Measurements from ENCODE around the gene HAUS2.
"Not testable (repeated sequence)": the region's sequence is repeated elsewhere in the genome, so short reads cannot be mapped to it uniquely, and the experiment has no call there.

Gene HAUS2

DNA sequence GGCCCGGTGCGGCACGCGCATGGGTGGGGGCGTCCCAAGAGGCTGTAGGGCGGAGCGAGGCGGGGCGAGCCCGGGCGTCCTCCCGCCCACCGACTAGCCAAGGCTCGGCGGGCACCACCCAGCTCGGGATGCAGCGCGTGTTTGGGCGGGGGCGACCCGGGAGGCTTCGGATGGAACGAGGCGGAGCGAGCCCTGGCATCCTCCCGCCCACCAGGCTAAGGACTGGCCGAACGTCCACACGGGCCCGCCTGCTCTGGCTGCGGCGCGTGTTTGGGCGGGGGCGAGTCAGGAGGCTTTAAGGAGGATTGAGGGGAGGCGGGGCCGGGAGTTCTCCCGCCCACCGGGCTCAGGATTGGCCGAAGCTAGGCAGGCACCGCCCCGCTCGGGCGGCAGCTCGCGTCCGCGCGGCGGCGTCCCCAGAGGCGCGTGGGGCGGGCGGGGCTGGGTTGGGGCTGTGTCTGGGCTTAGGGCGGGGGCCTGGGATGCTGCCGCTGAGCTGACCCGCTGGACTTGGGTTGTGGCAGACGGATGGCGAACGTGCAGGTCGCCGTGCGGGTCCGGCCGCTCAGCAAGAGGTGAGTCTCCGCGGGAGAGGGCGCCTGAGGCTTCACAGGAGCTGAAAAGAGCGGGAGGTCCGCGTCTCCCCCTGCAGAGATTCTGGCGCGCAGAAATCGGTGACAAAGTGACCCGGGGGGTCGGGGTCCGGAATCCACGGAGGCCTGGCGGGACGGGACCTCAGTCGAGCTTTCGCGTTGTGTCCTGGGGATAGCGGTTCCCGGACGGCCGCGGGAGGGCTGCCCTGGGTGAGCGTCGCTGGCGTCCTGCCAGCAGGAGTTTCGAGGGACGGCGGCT is 26.8 kb downstream of the HAUS2 start, which contains the start of gene STARD9:
Gene STARD9 (plus strand): TSS at position 419 of the 852 bp plus-strand sequence. CDS start 110 bp downstream, at position 529.
- peak; percentile 77 to 86 for DNase-seq (ENCODE audit: low read depth in 2 of 2, low spot score in 1 of 2)

DNA sequence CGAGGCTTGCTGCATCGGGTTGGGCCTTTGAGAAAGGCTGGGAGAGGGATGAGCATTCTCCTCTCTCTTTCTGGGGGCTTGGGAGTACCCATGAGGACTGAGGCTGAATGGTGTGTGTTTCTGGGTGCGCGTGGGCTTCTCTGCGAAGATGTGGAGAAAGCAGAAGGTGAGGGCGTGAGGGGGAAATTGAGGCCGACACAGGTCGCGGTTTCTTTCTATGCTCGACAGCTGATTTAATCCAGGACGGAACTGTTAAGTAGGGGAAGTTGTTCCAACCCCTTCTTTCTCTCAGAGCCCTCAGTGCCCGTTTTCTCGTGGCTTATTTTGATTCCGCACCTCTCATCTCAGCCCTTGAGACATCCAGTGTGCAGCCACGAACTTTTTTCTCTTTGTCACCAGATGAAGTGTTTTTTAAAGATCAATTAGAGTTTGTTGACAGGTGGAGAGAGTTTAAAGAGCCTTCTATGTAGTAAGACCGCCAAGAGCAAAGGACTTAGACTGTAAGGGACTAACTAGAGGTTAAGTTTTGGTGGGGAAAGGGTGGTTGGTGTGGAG is 27.5 kb downstream of the HAUS2 start:
- no peak for DNase-seq (ENCODE audit: low read depth in 2 of 2, low spot score in 1 of 2)

DNA sequence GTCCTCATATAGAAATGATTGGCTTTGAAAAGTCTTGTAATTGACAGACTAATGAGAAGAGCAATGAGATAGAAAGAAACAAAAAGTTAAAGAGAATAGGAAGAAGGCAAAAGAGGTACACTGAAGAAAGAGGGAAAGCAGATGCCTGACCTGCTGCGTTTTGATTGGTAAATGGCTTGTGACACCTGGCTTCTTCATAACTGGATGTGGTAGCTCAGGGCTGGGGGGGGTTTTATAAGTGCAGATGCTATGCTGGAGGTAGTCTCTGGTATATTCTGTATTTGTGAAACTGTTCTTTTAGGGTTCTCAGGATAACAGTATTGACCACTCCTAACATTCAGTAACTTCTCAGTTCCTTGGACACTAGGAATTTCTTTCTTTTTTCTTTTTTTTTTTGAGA is 28.1 kb downstream of the HAUS2 start:
- DNase-seq (ENCODE audit: low read depth in 2 of 2, low spot score in 1 of 2): no peak

DNA sequence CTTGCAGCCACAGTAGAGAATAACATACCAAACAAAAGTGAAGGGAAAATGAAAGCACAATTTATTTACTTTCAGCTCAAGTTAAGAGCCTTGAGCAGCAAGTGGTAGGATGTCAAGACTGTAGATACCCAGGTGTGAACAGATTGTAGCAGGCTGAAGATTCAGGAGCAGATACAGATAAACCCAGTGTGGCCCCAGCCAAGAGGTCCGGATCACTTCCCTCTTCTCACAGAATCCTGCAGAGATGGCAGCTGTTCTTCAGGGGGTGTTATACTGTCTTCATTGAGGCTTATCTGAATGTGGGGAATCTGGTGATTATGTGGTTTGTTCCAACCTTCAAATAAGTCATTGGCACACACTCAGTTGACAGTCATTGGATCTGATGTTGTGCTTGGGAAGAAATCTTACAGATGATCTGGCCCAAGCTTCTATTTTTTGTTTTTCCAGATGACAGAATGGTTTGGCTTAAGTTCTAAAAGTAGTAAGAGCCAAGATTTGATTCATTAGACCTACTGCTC is 28.9 kb downstream of the HAUS2 start:
- no peak for DNase-seq (ENCODE audit: low read depth in 2 of 2, low spot score in 1 of 2)

DNA sequence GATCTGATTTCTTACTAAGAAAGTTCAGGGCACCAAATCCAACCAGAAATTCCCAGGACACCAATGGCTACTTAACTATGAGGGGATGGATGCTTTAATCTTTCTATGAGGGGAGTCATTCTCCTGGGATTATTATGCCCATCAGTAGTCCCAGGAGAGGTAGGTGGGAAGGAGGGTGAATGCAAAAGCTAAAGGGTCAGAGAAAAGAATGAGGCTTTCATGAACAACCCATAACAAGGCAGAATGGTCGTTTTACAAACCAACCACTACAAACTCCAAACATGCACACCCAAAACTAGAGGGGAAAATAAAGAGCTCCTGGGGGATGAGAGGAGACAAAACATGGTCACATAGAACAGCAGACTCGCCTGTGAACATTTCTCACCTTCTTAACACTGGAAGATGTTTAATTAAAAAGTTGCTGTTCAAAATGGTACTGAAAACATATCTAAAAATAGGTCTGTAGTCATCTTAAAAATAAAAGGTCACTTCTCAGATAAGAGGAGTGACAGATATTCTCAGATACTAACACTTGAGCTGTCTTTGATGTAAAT is 30.4 kb downstream of the HAUS2 start:
- no peak for DNase-seq (ENCODE audit: low read depth in 2 of 2, low spot score in 1 of 2)

DNA sequence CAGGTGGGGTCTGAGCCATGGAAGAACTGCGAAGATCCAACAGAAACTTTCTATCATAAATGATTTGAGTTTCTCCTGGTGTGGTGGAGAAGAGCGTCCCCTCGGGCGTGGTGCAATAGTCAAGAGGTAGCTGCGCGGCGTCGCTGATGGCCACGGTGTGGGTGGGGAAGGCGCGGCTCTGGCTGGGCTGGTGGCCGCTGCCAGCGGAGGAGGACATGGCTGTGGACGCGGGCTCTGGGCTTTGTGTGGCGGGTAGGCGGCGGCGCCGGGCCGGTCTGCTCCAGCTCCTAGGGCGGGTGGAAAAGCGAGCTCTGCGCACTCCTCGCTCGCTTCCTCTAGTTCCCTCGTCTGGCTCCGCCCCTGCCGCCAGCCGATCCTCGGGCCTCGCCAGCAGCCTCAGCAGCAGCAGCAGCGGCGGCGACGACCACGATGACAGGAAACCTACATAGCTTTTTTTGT is 32.7 kb downstream of the HAUS2 start:
- peak; percentile 52 to 62 for DNase-seq (ENCODE audit: low read depth in 2 of 2, low spot score in 1 of 2)

DNA sequence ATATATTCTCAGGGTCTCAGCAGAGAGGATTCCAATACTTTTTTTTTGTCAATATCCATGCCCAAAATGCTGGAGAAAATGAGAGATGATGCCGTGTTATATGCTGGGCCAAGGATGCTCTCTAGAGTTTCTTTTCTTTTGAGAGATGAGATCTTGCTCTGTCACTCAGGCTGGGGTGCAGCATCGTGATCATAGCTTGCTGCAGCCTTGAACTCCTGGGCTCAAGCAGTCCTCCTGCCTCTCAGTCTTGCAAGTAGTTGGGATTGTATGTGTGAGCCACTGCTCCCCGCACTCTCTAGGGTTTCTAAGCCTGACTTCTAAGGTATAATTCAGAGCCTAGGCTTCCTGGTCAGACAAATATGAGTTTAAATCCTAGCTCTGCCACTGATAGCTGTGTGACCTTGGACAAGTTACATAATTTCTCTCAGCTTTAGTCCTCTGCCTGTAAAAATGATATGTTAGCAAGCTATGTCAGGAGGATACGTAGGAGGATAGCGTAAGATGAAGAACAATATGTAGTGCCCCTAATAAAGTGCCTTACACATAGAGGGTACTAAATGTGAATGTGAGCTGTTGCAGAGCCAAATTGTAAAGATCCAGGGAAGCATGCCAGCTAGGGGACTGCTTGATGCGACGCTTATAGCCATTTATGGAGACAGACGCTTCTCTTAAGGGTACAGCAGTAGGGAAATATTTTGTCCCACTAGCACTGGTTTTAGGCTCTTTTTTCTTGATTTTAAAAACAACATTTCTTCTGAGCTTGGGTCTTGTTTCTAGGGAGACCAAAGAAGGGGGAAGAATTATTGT is 34.1 kb downstream of the HAUS2 start:
- no peak for DNase-seq (ENCODE audit: low read depth in 2 of 2, low spot score in 1 of 2)

DNA sequence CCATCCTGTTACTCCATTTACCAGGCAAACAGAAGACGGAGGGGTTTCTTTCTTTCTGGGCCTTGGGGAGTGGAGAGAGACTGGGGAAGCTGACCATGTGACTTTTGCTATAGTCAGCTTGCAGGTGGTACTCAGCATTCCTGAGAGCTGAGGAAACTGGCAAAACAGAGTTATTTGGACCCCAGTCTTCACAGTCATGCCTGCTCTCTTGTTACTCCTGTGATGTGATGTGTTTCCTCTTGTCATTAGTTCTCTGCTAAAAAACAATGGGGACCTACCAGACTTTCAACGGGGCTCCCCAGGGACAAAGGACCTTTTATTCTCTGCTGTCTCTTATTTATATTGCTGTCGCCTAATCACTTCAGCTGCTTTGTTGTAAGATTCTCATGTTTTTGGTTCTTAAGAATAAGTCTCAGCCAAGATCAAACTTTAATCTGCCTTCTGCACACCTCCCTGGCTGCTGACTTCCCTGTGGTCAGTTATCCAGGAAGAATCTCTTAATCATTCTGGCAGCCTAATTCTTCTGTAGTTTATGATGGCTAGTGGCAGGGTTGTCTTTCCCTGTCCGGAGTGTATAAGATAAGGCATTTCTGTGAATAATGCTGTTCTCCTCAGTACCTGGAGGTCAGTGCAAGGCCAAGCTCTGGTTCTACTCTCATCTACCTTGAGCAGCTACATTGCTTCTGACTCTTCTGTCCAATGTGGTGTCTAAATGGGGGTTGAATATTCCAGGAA is 35.6 kb downstream of the HAUS2 start:
- DNase-seq (ENCODE audit: low read depth in 2 of 2, low spot score in 1 of 2): no peak

DNA sequence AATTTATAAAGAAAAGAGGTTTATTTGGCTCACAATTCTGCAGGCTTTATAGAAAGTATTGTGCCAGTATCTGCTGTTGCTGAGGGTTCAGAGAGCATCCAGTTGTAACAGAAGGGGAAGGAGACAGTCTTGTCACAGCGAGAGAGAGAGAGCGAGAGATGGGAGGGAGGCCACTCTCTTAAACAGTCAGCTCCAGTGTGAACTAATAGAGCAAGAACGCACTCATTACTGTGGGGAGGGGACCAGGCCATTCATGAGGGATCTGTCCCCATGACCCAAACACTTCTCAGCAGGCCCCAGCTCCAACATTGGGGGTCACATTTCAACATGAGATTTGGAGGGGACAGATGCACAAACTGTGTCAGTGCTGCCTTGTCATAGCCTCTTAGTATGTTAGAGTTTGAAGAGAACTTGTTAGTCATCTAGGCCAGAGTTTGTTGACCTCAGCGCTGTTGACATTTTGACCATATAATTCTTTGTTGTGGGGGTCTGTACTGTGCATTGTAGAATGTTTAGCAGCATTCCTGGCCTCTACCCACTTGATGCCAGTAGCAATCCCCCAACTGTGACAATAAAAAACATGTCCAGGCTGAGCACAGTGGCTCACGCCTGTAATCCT is 42.1 kb downstream of the HAUS2 start:
- DNase-seq (ENCODE audit: low read depth in 2 of 2, low spot score in 1 of 2): no peak

DNA sequence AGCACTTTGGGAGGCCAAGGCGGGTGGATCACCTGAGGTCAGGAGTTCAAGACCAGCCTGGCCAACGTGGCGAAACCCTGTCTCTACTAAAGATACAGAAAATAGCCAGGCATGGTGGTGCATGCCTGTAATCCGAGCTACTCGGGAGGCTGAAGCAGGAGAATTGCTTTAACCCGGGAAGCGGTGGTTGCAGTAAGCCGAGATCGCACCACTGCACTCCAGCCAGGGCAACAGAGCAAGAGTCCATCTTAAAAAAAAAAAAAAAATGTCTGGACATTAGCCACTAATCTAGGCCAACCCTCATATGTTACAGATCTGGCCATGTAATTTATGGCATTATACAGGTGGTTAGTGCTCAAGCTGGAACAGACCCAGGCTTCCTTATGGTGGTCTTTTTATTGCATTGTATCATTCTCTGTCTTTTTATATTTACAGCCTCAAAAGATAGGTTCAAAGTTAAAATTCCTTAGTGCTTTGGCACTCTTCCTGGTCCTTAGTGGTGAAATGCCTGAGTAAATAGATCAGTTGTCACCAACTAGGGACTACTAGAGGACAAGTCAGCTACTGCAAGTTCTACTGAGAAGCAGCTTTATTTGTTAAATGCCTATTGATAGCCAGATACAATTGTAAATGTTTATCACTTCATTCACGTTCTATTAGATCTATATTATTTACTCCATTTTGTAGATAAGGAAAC is 42.7 kb downstream of the HAUS2 start:
- DNase-seq (ENCODE audit: low read depth in 2 of 2, low spot score in 1 of 2): no peak

DNA sequence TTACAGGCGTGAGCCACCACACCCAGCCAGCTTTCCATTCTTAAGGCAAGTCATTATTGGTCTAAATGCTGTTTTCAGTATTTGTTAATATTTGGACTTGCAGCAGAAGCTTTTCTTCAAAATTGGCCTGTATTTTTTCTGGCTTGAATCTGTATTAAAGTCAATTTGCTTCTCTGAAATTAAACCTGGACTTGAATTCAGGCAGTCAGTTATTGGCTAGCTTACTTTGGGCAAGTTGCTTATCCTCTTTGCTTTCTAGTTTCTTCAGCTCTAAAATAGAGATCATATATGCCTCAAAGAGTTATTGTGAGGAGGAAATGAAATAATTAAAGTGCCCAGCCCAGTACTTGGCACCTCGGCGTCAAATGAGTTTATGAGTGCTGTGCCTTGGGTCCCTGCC is 44.1 kb downstream of the HAUS2 start:
- no peak for DNase-seq (ENCODE audit: low read depth in 2 of 2, low spot score in 1 of 2)

DNA sequence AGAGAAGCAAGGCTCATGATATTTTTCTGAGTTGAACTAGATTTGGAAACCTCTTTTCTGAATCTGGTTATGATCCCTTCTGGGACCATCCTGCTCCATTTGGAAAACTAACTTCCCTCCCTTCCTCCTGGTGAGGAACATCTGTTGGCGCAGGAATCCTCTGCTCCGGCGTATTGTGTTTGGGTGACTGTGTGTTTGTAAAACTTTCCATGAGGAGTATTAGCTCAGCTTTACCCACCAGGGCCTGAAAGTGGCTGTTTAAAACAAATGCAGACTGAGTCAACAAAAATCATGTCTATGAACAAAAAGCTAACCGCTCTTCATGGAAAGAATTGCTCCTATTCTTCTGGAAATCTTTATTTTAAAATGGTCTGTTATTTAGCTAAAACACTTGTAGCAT is 44.5 kb downstream of the HAUS2 start:
- DNase-seq (ENCODE audit: low read depth in 2 of 2, low spot score in 1 of 2): no peak

DNA sequence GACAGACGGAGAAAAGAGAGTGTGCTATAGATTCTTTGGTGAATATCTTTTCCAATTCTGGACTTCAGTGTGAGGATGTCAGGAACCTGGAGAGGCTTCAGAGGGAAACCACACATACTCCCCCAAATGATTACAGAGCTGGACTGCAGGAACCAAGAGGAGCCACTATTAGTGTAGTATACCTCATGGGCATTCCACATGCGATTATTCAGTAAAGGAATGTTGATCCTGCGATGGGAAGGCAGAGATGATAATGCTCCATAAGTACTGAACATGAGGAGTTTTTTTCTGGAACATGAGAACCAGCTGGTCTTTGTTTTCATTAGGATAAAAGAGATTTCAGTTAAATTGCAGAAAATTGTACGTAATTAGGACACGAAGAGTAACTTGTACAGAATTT is 45.5 kb downstream of the HAUS2 start:
- DNase-seq (ENCODE audit: low read depth in 2 of 2, low spot score in 1 of 2): no peak

DNA sequence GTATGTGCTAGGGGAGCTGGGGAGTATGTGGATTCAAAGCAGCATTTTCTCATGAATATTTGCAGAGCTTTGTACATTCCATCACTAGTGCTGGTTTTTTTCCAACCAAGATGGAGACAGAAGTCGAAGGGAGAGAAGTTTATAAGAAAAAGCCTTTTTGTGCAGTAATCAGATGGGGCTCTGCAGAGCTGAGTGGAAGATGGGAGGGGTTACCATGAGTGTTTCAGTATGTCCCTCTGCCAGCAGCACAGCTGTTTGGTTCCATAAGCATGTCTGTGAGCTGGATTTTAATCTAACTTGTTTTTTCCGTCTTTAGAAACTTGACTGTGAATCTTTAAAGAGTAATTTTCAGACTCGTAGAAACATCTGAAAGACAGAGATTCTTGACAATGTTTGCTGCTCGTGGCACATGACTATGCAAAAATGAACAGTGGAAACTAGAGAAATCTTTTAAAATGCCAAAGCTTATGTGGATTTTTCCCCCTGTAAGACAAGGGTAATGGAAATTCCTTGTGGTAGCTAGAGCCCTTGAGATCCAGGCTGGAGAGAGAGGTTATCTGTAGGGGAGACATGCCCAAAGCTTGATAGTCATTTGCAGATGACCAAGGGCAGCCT is 47.1 kb downstream of the HAUS2 start:
- no peak for DNase-seq (ENCODE audit: low read depth in 2 of 2, low spot score in 1 of 2)

DNA sequence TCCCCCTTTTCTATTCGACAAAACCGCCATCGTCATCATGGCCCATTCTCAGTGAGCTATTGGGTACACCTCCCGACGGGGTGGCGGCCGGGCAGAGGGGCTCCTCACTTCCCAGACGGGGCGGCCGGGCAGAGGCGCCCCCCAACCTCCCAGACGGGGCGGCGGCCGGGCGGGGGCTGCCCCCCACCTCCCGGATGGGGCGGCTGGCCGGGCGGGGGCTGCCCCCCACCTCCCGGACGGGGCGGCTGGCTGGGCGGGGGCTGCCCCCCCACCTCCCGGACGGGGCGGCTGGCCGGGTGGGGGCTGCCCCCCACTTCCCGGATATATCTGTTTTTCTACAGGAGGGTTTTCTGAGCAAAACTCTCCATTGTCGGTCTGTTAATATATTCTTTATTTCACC is 52.7 kb downstream of the HAUS2 start:
- DNase-seq (ENCODE audit: low read depth in 2 of 2, low spot score in 1 of 2): not testable (repeated sequence)

DNA sequence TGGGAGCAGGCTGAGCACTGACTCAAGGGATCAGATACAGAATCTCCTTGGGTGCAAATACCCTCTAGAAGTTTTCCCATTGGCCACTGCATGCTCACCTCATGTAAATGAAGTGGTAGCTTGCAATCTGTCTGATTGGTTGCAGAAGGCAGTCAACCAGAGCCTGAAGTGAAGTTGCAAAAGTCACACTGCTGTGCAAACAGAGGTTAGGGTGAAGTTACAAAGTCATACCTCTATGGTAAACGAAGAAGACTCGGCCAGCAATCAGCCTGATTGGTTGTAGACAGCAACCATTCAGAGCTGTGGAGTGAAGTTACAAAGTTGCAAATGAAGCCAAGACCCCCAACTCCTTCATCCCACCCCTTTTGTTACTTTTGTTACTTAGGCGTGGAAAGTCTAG is 53.9 kb downstream of the HAUS2 start:
- no peak for DNase-seq (ENCODE audit: low read depth in 2 of 2, low spot score in 1 of 2)

DNA sequence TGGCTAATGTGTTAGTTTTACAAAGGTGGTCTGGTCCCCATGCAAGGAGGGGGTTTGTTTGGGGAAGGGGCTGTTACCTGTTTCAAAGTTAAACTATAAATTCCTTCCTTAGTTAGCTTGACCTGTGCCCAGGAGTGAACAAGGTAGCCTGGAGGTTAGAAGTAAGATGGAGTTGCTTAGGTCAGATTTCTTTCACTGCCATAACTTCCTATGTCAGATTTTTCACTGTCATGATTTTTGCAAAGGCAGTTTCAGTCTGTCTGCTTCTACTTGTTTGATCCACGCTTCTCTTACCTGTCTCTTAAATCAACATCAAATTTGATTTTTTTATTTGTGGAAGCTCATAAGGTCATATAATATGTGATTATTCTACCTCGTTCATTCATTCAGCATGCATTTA is 55.3 kb downstream of the HAUS2 start:
- DNase-seq (ENCODE audit: low read depth in 2 of 2, low spot score in 1 of 2): no peak

DNA sequence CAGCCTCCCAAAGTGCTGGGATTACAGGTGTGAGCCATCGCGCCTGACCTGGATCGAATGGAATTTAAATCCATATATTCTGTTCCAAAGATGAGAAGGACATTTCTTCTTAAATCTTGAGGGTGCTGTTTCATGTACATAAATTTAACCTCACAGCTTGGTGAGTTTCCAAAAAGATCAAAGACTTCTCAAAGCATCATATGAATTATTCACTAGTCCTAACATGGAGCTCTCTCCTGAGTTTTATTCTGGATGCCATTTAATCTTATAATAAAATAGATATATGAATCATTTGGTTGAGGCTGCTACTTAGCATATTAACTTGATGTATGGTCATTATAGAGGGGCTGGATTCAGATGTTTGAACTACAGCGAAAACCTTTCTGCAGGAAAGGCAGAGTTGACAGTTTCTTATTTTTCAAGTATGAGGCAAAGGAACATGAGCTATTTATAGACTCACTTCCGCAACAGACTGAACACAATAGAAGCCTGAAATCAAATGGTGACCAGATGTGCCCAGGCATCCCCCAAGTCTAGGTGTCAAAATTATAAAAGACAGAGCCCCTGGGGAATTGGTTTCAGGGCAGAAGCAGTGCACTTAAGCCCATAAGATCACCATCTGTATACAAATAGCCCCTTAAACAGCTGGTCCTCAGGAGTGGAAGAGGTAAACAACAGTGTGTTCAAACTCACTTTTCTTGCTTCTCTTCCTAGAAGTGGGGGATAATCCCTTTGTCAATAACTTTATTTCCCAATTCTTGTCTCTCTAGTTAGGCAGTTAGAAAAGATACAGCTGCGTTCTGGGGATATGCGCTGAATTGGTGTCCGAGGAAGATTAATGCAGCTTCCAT is 56.5 kb downstream of the HAUS2 start:
- DNase-seq (ENCODE audit: low read depth in 2 of 2, low spot score in 1 of 2): no peak
